Mesenchymal stem cell (in vitro differentiated cells and primary cell): ENCODE data around the gene ANKRA2.
A peak's percentile ranks its signal among the peaks of the same experiment; 100 is the strongest.

Experiments
- DNase-seq: peaks from one replicate; pipeline ENCODE4 v3.0.0-alpha.2; 2013
- H2AFZ ChIP-seq: one replicate; pipeline ENCODE4 v1.6.1; 2013; ENCODE audit warnings: low read depth, mild to moderate bottlenecking, control low read depth, inconsistent platforms, low read length, moderate library complexity
- H2AK5ac ChIP-seq: 2 replicates; pipeline ENCODE4 v1.6.1; 2013; ENCODE audit warnings: low read length, moderate library complexity, mild to moderate bottlenecking, inconsistent platforms; ENCODE audit not compliant: severe bottlenecking
- H2BK120ac ChIP-seq: one replicate; pipeline ENCODE4 v1.6.1; 2013; ENCODE audit warnings: low read depth, mild to moderate bottlenecking, inconsistent platforms, low read length, moderate library complexity
- H2BK12ac ChIP-seq, 2 experiments: one replicate each; pipeline ENCODE4 v1.6.1; 2013; ENCODE audit warnings: inconsistent platforms in 2 of 2, low read length in 2 of 2, mild to moderate bottlenecking in 2 of 2, moderate library complexity in 2 of 2, control low read depth in 1 of 2
- H2BK15ac ChIP-seq: one replicate; pipeline ENCODE4 v1.6.1; 2013; ENCODE audit warnings: mild to moderate bottlenecking, low read depth, inconsistent platforms; ENCODE audit not compliant: poor library complexity, severe bottlenecking
- H2BK5ac ChIP-seq: 2 replicates; pipeline ENCODE4 v1.6.1; 2013; ENCODE audit warnings: low read depth, mild to moderate bottlenecking, low read length, control low read depth, inconsistent platforms; ENCODE audit not compliant: poor library complexity, severe bottlenecking
- H3K14ac ChIP-seq, 2 experiments: one replicate each; pipeline ENCODE4 v1.6.1; 2013; ENCODE audit warnings: inconsistent platforms in 2 of 2, low read length in 2 of 2, control low read depth in 1 of 2, mild to moderate bottlenecking in 1 of 2, moderate library complexity in 1 of 2
- H3K18ac ChIP-seq, 2 experiments: one replicate each; pipeline ENCODE4 v1.6.1; 2013; ENCODE audit warnings: inconsistent platforms in 2 of 2, low read length in 2 of 2, control low read depth in 1 of 2, low read depth in 1 of 2, mild to moderate bottlenecking in 1 of 2
- H3K23ac ChIP-seq, 2 experiments: one replicate each; pipeline ENCODE4 v1.6.1; 2013; ENCODE audit warnings: inconsistent platforms in 2 of 2, low read length in 2 of 2, mild to moderate bottlenecking in 2 of 2, moderate library complexity in 2 of 2, control low read depth in 1 of 2
- H3K27ac ChIP-seq: 2 replicates; pipeline ENCODE4 v1.5.1; 2013; ENCODE audit warnings: mild to moderate bottlenecking, moderate library complexity, low read length, control low read depth, inconsistent platforms; ENCODE audit not compliant: poor library complexity, severe bottlenecking
- H3K27me3 ChIP-seq, 2 experiments: 2 replicates each; pipeline versions ENCODE4 v1.6.1 to v1.7.0; 2013; ENCODE audit warnings: low read length in 2 of 2, mild to moderate bottlenecking in 2 of 2, moderate library complexity in 2 of 2, control low read depth in 1 of 2, inconsistent platforms in 1 of 2; ENCODE audit not compliant: control insufficient read depth in 1 of 2, insufficient read depth in 1 of 2
- H3K36me3 ChIP-seq, 2 experiments: 2 replicates each; pipeline versions ENCODE4 v1.6.1 to v1.7.0; 2013; ENCODE audit warnings: low read length in 2 of 2, control low read depth in 1 of 2, inconsistent platforms in 1 of 2, low read depth in 1 of 2, mild to moderate bottlenecking in 1 of 2; ENCODE audit not compliant: insufficient read depth in 2 of 2, control insufficient read depth in 1 of 2
- H3K4ac ChIP-seq, 2 experiments: one replicate each; pipeline ENCODE4 v1.6.1; 2013; ENCODE audit warnings: inconsistent platforms in 2 of 2, low read length in 2 of 2, mild to moderate bottlenecking in 2 of 2, moderate library complexity in 2 of 2, control low read depth in 1 of 2, low read depth in 1 of 2
- H3K4me1 ChIP-seq: 2 replicates; pipeline ENCODE4 v1.6.1; 2013; ENCODE audit warnings: low read depth, low read length, control low read depth; ENCODE audit not compliant: control insufficient read depth, insufficient read depth
- H3K4me2 ChIP-seq: 2 replicates; pipeline ENCODE4 v1.6.1; 2013; ENCODE audit warnings: low read length, mild to moderate bottlenecking, inconsistent platforms; ENCODE audit not compliant: poor library complexity, severe bottlenecking
- H3K4me3 ChIP-seq, 2 experiments: 2 replicates each; pipeline versions ENCODE4 v1.5.1 to v1.7.0; 2013; ENCODE audit warnings: low read length in 2 of 2, mild to moderate bottlenecking in 2 of 2, control low read depth in 1 of 2, low read depth in 1 of 2; ENCODE audit not compliant: insufficient read depth in 1 of 2
- H3K79me1 ChIP-seq: replicated peaks from 2 replicates; pipeline ENCODE4 v1.6.1; 2013; ENCODE audit warnings: mild to moderate bottlenecking, control low read depth, low read length, inconsistent platforms; ENCODE audit not compliant: poor library complexity, severe bottlenecking
- H3K9ac ChIP-seq: 2 replicates; pipeline ENCODE4 v1.7.0; 2013; ENCODE audit warnings: mild to moderate bottlenecking, low read length, moderate library complexity
- H3K9me3 ChIP-seq: 2 replicates; pipeline ENCODE4 v1.7.0; 2013; ENCODE audit warnings: mild to moderate bottlenecking, low read length; ENCODE audit not compliant: control insufficient read depth
- H4K8ac ChIP-seq: one replicate; pipeline ENCODE4 v1.6.1; 2013; ENCODE audit warnings: inconsistent platforms, mild to moderate bottlenecking, low read length, moderate library complexity
- H4K91ac ChIP-seq: one replicate; pipeline ENCODE4 v1.6.1; 2013; ENCODE audit warnings: mild to moderate bottlenecking, low read length, inconsistent platforms
- WGBS: methylation state at CpG from one replicate; pipeline ENCODE4 v1.1.7; 2013; ENCODE audit warnings: mixed read lengths; 5-methylcytosine and 5-hydroxymethylcytosine counted together

The ANKRA2 gene

DNA sequence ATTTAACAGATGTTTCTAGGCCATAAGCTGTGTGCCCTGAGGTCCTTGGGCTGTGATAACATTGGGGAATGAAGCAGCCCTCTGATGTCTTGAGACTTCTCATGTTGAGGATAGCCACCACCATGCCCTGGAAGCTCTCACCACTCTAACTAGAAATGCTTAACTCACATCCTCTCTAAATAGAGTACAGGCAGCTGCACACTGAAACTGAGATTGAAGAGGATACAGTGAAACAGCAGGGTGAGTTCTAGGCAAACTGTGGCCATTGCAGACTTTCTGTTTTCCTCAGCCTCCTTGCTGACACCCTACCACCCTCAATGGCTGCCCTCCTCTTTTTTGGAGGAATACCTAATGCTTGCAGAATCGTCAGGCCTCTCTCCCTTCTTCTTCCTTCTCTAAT is 22.5 kb upstream of the ANKRA2 start:
- no peak for DNase-seq
- H2BK120ac ChIP-seq = no peak overlapping the region
- no peak overlapping the region for H3K4me2 ChIP-seq
- H3K9me3 ChIP-seq = no peaks in the 10 kb centered on the region
- no peak overlapping the region for H2BK15ac ChIP-seq
- no peak overlapping the region for H3K23ac ChIP-seq
- H3K4ac ChIP-seq = no peak overlapping the region
- H3K79me1 ChIP-seq = peaks cover 2% of the 10 kb centered on the region
- WGBS = no CpG with 5 or more reads among the region's 1 CpG
- H2AK5ac ChIP-seq = no peak overlapping the region
- H3K27ac ChIP-seq = no peak overlapping the region
- H3K14ac ChIP-seq = no peak overlapping the region
- no peak overlapping the region for H2BK5ac ChIP-seq
- H4K8ac ChIP-seq = no peak overlapping the region
- H3K4me1 ChIP-seq = peaks cover 2% of the 10 kb centered on the region
- no peak overlapping the region for H3K9ac ChIP-seq
- H3K18ac ChIP-seq = no peak overlapping the region
- no peak overlapping the region for H2AFZ ChIP-seq
- no peak overlapping the region for H2BK12ac ChIP-seq
- no peak overlapping the region for H3K4me3 ChIP-seq
- no peak overlapping the region for H4K91ac ChIP-seq
- H3K27me3 ChIP-seq = no peaks in the 10 kb centered on the region
- no peaks in the 10 kb centered on the region for H3K36me3 ChIP-seq

DNA sequence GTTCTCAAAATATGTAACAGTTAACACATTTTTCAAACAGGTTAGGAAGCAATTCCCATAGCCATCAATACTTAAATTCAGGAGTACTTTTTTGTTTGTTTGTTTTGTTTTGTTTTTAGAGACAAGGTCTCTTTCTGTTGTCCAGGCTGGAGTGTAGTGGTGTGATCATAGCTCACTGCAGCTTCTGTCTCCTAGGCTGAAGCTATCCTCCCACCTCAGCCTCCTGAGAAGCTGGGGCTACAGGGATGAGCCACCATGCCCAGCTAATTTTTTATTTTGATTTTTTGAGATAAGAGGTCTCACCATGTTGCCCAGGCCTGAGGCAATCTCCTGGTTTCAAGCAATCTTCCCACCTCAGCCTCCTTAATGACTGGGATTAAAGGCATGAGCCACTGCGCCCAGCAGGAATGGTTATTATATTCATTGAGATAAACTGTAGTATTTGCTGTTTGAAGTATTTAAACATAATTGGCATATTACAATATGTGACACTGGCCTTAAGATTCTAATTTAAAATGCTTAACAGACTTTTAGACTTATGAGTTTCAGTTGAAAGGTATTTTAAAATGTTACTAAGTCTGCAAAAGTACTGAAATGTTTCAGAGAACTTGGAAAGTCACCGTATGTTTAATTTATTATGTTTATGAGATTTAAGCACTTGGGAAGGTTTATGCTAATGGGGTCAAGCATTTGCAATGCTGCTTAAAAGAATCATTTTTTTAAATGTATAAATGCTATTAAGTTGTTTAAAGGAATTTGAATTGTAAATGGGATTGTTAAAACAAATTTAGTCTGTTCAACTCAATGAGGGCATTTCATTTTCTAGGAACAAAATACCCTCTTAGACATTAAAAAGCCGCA is 17.1 kb upstream of the ANKRA2 start:
- Histone ChIP-seq H3K79me1 (peaks cover 2% of the 10 kb centered on the region), H2BK5ac (no peak overlapping the region), H2AFZ (no peak overlapping the region), H3K23ac (no peak overlapping the region), H4K91ac (no peak overlapping the region), H3K9me3 (no peaks in the 10 kb centered on the region), H3K36me3 (peaks cover 3 to 45% of the 10 kb centered on the region in 2 experiments), H2AK5ac (no peak overlapping the region), H2BK12ac (no peak overlapping the region), H3K4me3 (no peak overlapping the region), H3K9ac (no peak overlapping the region), H3K27ac (no peak overlapping the region), H3K14ac (no peak overlapping the region), H2BK15ac (no peak overlapping the region), H3K4me1 (no peaks in the 10 kb centered on the region), H3K4ac (no peak overlapping the region), H2BK120ac (no peak overlapping the region), H3K4me2 (no peak overlapping the region), H3K27me3 (no peaks in the 10 kb centered on the region), H4K8ac (no peak overlapping the region), H3K18ac (no peak overlapping the region)
- DNase-seq = no peak
- 67% methylated on average over 1 of the region's 3 CpGs for WGBS

DNA sequence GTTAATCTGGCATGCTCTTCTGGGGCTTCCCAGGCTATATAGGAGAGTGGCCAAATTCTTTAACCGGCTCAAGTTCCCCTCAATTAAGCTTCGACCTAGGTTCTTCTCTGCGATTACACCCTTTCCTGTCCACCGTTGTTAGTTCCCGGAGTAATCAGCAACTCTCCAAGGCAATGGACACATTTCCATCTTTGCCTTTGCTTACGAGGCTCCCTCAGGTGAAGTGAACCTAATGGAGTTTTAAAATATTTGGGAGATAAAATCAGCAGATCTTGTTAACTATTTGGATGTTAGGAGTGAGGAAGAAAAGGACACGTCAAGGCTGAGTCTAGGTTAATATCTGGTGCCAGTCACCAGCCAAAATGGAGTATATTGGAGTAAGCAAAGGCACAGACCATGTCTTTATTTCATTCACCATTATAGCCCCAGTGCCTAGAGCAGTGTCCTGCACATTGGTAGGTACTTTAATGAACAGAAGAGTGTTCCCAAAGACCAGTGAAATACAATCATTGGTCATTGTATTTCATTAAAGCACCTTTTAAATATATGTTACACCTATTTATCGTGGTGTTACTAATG is 619 bp upstream of the ANKRA2 start:
- Histone ChIP-seq H3K9me3 (no peaks in the 10 kb centered on the region), H4K91ac (no peak overlapping the region), H3K14ac (no peak overlapping the region), H3K36me3 (peaks cover 3 to 45% of the 10 kb centered on the region in 2 experiments), H4K8ac (no peak overlapping the region), H3K9ac (peak overlapping the region; percentile 99), H3K27me3 (no peaks in the 10 kb centered on the region), H2BK5ac (no peak overlapping the region), H2AK5ac (no peak overlapping the region), H3K4ac (no peak overlapping the region), H3K4me1 (no peaks in the 10 kb centered on the region), H3K79me1 (peaks cover 11% of the 10 kb centered on the region), H3K18ac (no peak overlapping the region), H3K23ac (no peak overlapping the region), H2BK12ac (no peak overlapping the region), H3K4me2 (peak overlapping the region; percentile 71), H3K27ac (no peak overlapping the region), H3K4me3 (peak overlapping the region; percentile 67 to 100), H2AFZ (peak overlapping the region; percentile 30), H2BK120ac (no peak overlapping the region), H2BK15ac (no peak overlapping the region)
- WGBS = 13% methylated on average over 8 of the region's 8 CpGs
- DNase-seq = no peak

DNA sequence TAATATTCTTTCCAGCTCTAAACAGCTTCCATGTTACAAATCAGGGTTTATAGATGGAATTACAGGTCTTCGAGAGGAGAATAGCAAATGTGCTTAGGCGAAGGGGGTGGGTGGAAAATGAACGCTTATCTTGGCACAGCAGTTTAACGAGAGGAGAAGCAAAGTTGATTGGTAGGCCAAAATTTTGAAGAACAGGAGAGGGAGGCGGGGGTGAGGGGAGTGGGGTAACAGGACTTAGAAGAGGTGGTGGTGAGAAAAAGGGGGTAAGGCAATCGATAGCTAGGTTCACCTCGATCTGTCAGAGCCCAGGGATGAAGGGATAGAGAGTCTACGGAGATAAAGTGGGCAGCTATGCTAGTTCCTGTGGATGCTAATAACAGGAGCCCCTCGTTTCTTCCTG is 764 bp downstream of the ANKRA2 start:
- peak overlapping the region; percentile 79 to 100 for H3K4me3 ChIP-seq

More for the DNA sequence above, 764 bp downstream of the ANKRA2 start:
- Histone ChIP-seq H3K27ac (peak overlapping the region; percentile 71), H3K4ac (no peak overlapping the region), H3K4me1 (no peaks in the 10 kb centered on the region), H3K9me3 (no peaks in the 10 kb centered on the region), H2BK12ac (no peak overlapping the region), H2AFZ (peak overlapping the region; percentile 54), H3K4me2 (peak overlapping the region; percentile 73), H2BK120ac (no peak overlapping the region), H3K23ac (no peak overlapping the region), H2AK5ac (no peak overlapping the region), H3K27me3 (no peaks in the 10 kb centered on the region), H2BK15ac (no peak overlapping the region), H4K8ac (peak overlapping the region; percentile 41), H2BK5ac (no peak overlapping the region), H3K79me1 (peaks cover 9% of the 10 kb centered on the region), H3K9ac (peak overlapping the region; percentile 99), H3K18ac (peak overlapping the region in 1 of 2 experiments; percentile 37), H3K14ac (no peak overlapping the region), H3K36me3 (peaks cover under 1 to 45% of the 10 kb centered on the region in 2 experiments), H4K91ac (no peak overlapping the region)
- 7% methylated on average over 9 of the region's 9 CpGs for WGBS
- DNase-seq = no peak
